ENCODE results near the gene MBD3L2B.
"Not testable (repeated sequence)": the region's sequence is repeated elsewhere in the genome, so short reads cannot be mapped to it uniquely, and the experiment has no call there.

- TF ChIP-seq EZH2 (IDR thresholded peaks at IDR 0.05; ENCODE audit: insufficient read depth, poor library complexity, severe bottlenecking); EZH2phosphoT487 (IDR thresholded peaks at IDR 0.05; ENCODE audit: insufficient read depth, low read depth): not testable (repeated sequence)
Measured at GRCh38 chr19:7028790-7029189, 7.6 kb upstream of the MBD3L2B start.
